SK-N-SH (cell line): Measurements from ENCODE around the gene FAM107B.

Experiments
- CTCF ChIP-seq: fragments of 200-600 bp; sonication (generic); IDR thresholded peaks from 2 replicates; pipeline ENCODE4 v1.6.1; 2017; ENCODE audit warnings: antibody characterized with exemption, mild to moderate bottlenecking, moderate library complexity
- GABPA ChIP-seq: IDR thresholded peaks from 2 replicates; pipeline ENCODE4 v1.4.0; 2012; ENCODE audit warnings: low read depth, mild to moderate bottlenecking
- GATA2 ChIP-seq: sonication (generic); formaldehyde crosslinking; IDR thresholded peaks from 2 replicates; pipeline ENCODE4 v1.5.0; 2020; ENCODE audit warnings: mild to moderate bottlenecking, missing genetic modification reagents
- NRF1 ChIP-seq: IDR thresholded peaks from 2 replicates; pipeline ENCODE4 v1.6.1; 2012; ENCODE audit warnings: low read depth, mild to moderate bottlenecking, low read length
- POLR2AphosphoS5 ChIP-seq: IDR thresholded peaks from 2 replicates; pipeline ENCODE4 v1.6.1; 2012; ENCODE audit warnings: low read depth, low read length
- RFX5 ChIP-seq: IDR thresholded peaks from 2 replicates; pipeline ENCODE4 v1.6.1; 2012; ENCODE audit warnings: mild to moderate bottlenecking, improper control_type of control experiment, low read length
- RXRA ChIP-seq: IDR thresholded peaks from 2 replicates; pipeline ENCODE4 v1.4.0; 2012; ENCODE audit warnings: low read depth, mild to moderate bottlenecking, borderline replicate concordance
- SMC3 ChIP-seq: IDR thresholded peaks from 2 replicates; pipeline ENCODE4 v1.6.1; 2012; ENCODE audit warnings: low read depth, low read length, improper control_type of control experiment
- ZBTB33 ChIP-seq: IDR thresholded peaks from 2 replicates; pipeline ENCODE4 v1.4.0; 2012; ENCODE audit warnings: low read depth, borderline replicate concordance

DNA sequence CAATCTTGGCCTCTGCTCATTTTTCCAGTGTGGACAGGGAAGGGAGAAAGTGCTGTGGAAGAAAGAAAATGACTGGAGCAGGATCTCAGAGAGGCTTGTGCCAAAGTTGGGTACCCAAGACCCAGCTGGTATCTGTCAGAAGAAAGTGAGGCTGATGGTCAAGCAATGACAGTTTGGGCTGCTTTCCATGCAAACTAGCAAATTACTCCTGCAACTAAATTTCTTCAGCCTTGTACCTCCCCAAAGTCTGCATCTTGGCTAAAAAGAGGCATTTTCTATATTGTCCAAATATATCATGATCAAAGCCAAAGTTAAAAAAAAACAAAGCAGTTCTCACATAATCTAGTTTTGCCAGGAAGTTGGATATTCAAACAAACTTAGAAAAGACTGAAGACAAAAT is 235.5 kb downstream of the FAM107B start:
- TF ChIP-seq NRF1 (no peak), ZBTB33 (no peak), RFX5 (no peak), SMC3 (no peak), POLR2AphosphoS5 (no peak), CTCF (no peak), GATA2 (no peak), RXRA (no peak), GABPA (no peak)
